Esophagus muscularis mucosa (tissue), 4 donors: ENCODE results near the gene ZSWIM2. TPM values are rescaled to one million over a fixed set of nuclear protein-coding genes. Genes with fewer than 3 reads are reported as not detected.

ENCODE experiments used
- DNase-seq: peaks from one replicate; pipeline ENCODE4 v3.0.0-alpha.2; 2017; ENCODE audit errors: extremely low spot score
- H3K27ac ChIP-seq, 4 donors: fragments of 200-600 bp; sonication (generic); replicated peaks in 1 of 4; 1 replicate in 3 of 4; 2 replicates in 1 of 4; pipeline ENCODE4 v1.5.1; 2016 to 2019; ENCODE audit warnings: mild to moderate bottlenecking in 1 of 4
- H3K27me3 ChIP-seq, 4 donors: fragments of 200-600 bp; sonication (generic); one replicate each; pipeline versions ENCODE4 v1.5.1 to v1.6.0; 2016 to 2019
- H3K36me3 ChIP-seq, 4 donors: fragments of 200-600 bp; sonication (generic); one replicate each; pipeline ENCODE4 v1.5.1; 2016 to 2019
- H3K4me1 ChIP-seq, 4 donors: fragments of 200-600 bp; sonication (generic); one replicate each; pipeline ENCODE4 v1.5.1; 2016 to 2019
- H3K4me3 ChIP-seq, 4 donors: fragments of 200-600 bp; sonication (generic); 1 replicate in 2 of 4; 2 replicates in 2 of 4; pipeline ENCODE4 v1.5.1; 2016 to 2019; ENCODE audit warnings: mild to moderate bottlenecking in 4 of 4, moderate library complexity in 1 of 4
- H3K9me3 ChIP-seq, 4 donors: fragments of 200-600 bp; sonication (generic); 1 replicate in 3 of 4; 2 replicates in 1 of 4; pipeline ENCODE4 v1.5.1; 2016 to 2019
- EP300 ChIP-seq: sonication (generic); formaldehyde crosslinking; IDR thresholded peaks from one replicate; pipeline ENCODE4 v1.6.1; 2017; ENCODE audit warnings: antibody characterized with exemption
- POLR2A ChIP-seq: fragments of 450-650 bp; IDR thresholded peaks from one replicate; pipeline ENCODE4 v1.6.1; 2017; ENCODE audit warnings: antibody characterized with exemption, moderate library complexity, mild to moderate bottlenecking, low read depth
- POLR2AphosphoS5 ChIP-seq, 2 donors: sonication (generic); formaldehyde crosslinking; IDR thresholded peaks; one replicate each; pipeline ENCODE4 v1.6.1; 2017; ENCODE audit warnings: antibody characterized with exemption in 2 of 2
- WGBS: methylation state at CpG from one replicate; pipeline ENCODE4 v1.1.5; 2018; 5-methylcytosine and 5-hydroxymethylcytosine counted together
- intact Hi-C: fragments of 100-400 bp; cut with DNase I; formaldehyde crosslinking; loops from one replicate; pipeline ENCODE4 v1.15.1; 2023
- total RNA-seq, 4 donors: library from RNA; depleted of rRNA; stranded (reverse); fragments of >200 nt; gene quantifications; one replicate each; pipeline versions ENCODE4 v1.1.0 to v1.2.1, GENCODE V29; 2016
- TF ChIP-seq, protein P1 (sequence below), 3 experiments: fragments of 200-600 bp in 2 of 3; fragments of 450-650 bp in 1 of 3; sonication (generic) in 2 of 3; IDR thresholded peaks; one replicate each; pipeline ENCODE4 v1.5.1; 2017 to 2019; ENCODE audit warnings: antibody characterized with exemption in 3 of 3, mild to moderate bottlenecking in 2 of 3, moderate library complexity in 1 of 3

Gene ZSWIM2
- total RNA-seq, 4 donors from 2014 or later = not detected

DNA sequence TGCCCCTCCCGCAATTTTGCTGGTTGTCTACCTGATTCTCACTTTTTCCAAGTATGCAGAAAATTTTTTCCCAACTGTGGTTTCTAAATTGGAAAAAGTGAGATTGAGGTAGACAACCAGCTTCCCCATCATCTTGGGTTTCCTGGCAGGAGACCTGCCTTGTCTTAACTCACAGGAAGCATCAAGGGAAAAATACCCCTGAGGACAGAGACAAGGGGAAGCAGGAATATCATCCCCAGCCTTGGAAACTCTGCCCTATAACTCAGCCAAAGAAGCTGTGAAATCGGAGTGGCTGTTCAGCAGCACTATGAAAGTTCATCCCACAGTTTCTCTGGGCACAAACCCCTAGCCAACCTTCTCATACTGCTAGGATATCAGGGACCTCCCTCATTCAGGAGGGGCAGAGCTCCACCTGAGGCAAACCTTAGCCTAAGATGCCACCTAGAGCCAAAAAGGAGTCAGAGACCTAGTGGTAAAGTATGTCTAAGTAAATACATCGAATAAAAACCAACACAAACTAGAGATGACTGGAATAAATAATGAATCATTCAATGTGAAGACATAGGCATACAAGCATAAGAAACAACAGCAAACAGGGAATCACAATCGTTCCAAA is 68.2 kb downstream of the ZSWIM2 start:
- 61% methylated on average over 4 of the region's 4 CpGs for WGBS

More for the DNA sequence above, 68.2 kb downstream of the ZSWIM2 start:
- TF ChIP-seq POLR2AphosphoS5 (IDR thresholded peaks at IDR 0.05) = no peak
- TF ChIP-seq, protein P1, sequence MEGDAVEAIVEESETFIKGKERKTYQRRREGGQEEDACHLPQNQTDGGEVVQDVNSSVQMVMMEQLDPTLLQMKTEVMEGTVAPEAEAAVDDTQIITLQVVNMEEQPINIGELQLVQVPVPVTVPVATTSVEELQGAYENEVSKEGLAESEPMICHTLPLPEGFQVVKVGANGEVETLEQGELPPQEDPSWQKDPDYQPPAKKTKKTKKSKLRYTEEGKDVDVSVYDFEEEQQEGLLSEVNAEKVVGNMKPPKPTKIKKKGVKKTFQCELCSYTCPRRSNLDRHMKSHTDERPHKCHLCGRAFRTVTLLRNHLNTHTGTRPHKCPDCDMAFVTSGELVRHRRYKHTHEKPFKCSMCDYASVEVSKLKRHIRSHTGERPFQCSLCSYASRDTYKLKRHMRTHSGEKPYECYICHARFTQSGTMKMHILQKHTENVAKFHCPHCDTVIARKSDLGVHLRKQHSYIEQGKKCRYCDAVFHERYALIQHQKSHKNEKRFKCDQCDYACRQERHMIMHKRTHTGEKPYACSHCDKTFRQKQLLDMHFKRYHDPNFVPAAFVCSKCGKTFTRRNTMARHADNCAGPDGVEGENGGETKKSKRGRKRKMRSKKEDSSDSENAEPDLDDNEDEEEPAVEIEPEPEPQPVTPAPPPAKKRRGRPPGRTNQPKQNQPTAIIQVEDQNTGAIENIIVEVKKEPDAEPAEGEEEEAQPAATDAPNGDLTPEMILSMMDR (IDR thresholded peaks at IDR 0.05) = no peak
- no peak for TF ChIP-seq POLR2A
- TF ChIP-seq EP300 = no peak
- no peak overlapping the region for H3K4me3 ChIP-seq
- H3K27ac ChIP-seq = no peak overlapping the region
- no peaks in the 10 kb centered on the region for H3K27me3 ChIP-seq
- no peaks in the 10 kb centered on the region for H3K36me3 ChIP-seq
- no peaks in the 10 kb centered on the region for H3K4me1 ChIP-seq
- intact Hi-C loops = no loop called here
- DNase-seq = no peak
- H3K9me3 ChIP-seq = peaks cover 0 to 26% (median 13%) of the 10 kb centered on the region in 4 donors

Other genes with a start within 250 kb of the ZSWIM2 start
- 1 to 10 TPM; 3.3 to 9.9 (median 5.9) TPM for gene FAM171B, start 155.1 kb downstream of the ZSWIM2 start, total RNA-seq